CD8-positive, alpha-beta memory T cell (primary cell): ENCODE measurements around the gene GET4. TPM values are rescaled to one million over a fixed set of nuclear protein-coding genes. Genes with fewer than 3 reads are reported as not detected.
"Not testable (repeated sequence)": the region's sequence is repeated elsewhere in the genome, so short reads cannot be mapped to it uniquely, and the experiment has no call there.

Experiments used
- CTCF ChIA-PET: fragments of 350-600 bp; sonication (Branson Sonifier 250); formaldehyde crosslinking; loops from one replicate; lab custom pipeline; 2021; ENCODE audit warnings: antibody characterized with exemption; lab: Charles Lee
- POLR2A ChIA-PET: fragments of 350-600 bp; sonication (Branson Sonifier 250); formaldehyde crosslinking; loops from one replicate; lab custom pipeline; 2021; ENCODE audit warnings: antibody characterized with exemption; lab: Charles Lee
- DNase-seq, 5 donors: peaks; one replicate each; pipeline versions ENCODE4 v3.0.0 to v3.0.0-alpha.2; 2020 to 2022; ENCODE audit warnings: mixed read lengths in 1 of 5
- H3K27ac ChIP-seq: one replicate; pipeline ENCODE4 v1.7.0; 2013; ENCODE audit warnings: low read depth, mild to moderate bottlenecking, low read length, moderate library complexity
- H3K27me3 ChIP-seq: 2 replicates; pipeline ENCODE4 v1.7.0; 2013; ENCODE audit warnings: low read length, mild to moderate bottlenecking; ENCODE audit not compliant: insufficient read depth, poor library complexity, severe bottlenecking
- H3K36me3 ChIP-seq: 2 replicates; pipeline ENCODE4 v1.7.0; 2013; ENCODE audit warnings: mild to moderate bottlenecking, low read length, moderate library complexity; ENCODE audit not compliant: insufficient read depth
- H3K4me1 ChIP-seq: 2 replicates; pipeline ENCODE4 v1.7.0; 2013; ENCODE audit warnings: mild to moderate bottlenecking, low read length, moderate library complexity; ENCODE audit not compliant: insufficient read depth
- H3K4me3 ChIP-seq: 2 replicates; pipeline ENCODE4 v1.7.0; 2013; ENCODE audit warnings: mild to moderate bottlenecking, low read length
- H3K9me3 ChIP-seq: 2 replicates; pipeline ENCODE4 v1.7.0; 2013; ENCODE audit warnings: mild to moderate bottlenecking, low read length
- H3K27ac Mint-ChIP-seq, 8 donors: one replicate each; pipeline ENCODE4 v1.8.0; 2020 to 2021; ENCODE audit warnings: mixed read lengths in 8 of 8, mild to moderate bottlenecking in 6 of 8, inconsistent platforms in 3 of 8, moderate library complexity in 3 of 8
- H3K27me3 Mint-ChIP-seq, 2 donors: one replicate each; pipeline ENCODE4 v1.8.0; 2020 to 2021; ENCODE audit warnings: mixed read lengths in 2 of 2, mild to moderate bottlenecking in 1 of 2, moderate library complexity in 1 of 2
- H3K36me3 Mint-ChIP-seq, 3 donors: one replicate each; pipeline ENCODE4 v1.8.0; 2020 to 2021; ENCODE audit warnings: mixed read lengths in 3 of 3, inconsistent platforms in 1 of 3, mild to moderate bottlenecking in 1 of 3
- H3K4me1 Mint-ChIP-seq, 3 donors: one replicate each; pipeline ENCODE4 v1.8.0; 2020 to 2021; ENCODE audit warnings: mixed read lengths in 3 of 3, inconsistent platforms in 1 of 3, mild to moderate bottlenecking in 1 of 3
- H3K4me3 Mint-ChIP-seq, 7 donors: one replicate each; pipeline ENCODE4 v1.8.0; 2020 to 2021; ENCODE audit warnings: mixed read lengths in 7 of 7, mild to moderate bottlenecking in 6 of 7, moderate library complexity in 4 of 7, inconsistent platforms in 2 of 7
- H3K9me3 Mint-ChIP-seq, 5 donors: one replicate each; pipeline ENCODE4 v1.8.0; 2020 to 2022; ENCODE audit warnings: mixed read lengths in 5 of 5, mild to moderate bottlenecking in 3 of 5, moderate library complexity in 2 of 5, inconsistent platforms in 1 of 5
- polyA plus RNA-seq: library from polyadenylated mRNA; unstranded; fragments of 300-500 nt; fragmentation: Illumina TruSeq; gene quantifications from one replicate; pipeline ENCODE4 v1.2.3, GENCODE V29; 2021
- total RNA-seq, 2 experiments: library from RNA; stranded (reverse); gene quantifications; one replicate each; pipeline ENCODE4 v1.2.3, GENCODE V29; 2021

GET4 gene
- total and polyA plus RNA-seq, 3 experiments from 2014 or later, result 33.6 to 44.9 (median 39.9) TPM

DNA sequence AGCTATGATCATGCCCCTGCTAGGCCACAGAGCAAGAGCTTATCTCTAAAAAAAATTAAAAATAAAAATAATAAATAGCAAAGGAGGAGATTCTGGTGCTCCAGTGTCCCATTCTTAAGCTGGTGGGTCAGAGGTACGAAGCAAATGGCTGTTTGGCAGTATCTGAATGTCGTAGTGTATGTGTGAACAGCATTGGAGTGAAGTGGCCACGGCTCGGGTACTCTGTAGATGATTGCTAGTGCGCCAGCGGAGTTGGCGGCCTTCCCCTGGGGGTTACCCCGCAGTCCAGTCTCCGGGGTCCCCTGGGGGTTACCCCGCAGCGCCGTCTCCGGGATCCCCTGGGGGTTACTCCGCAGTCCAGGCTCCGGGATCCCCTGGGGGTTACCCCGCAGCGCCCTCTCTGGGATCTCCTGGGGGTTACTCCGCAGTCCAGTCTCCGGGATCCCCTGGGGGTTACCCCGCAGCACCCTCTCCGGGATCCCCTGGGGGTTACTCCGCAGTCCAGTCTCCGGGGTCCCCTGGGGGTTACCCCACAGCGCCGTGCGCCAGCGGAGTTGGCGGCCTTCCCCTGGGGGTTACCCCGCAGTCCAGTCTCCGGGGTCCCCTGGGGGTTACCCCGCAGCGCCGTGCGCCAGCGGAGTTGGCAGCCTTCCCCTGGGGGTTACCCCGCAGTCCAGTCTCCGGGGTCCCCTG is 29.2 kb upstream of the GET4 start:
- H3K4me3 ChIP-seq, H3K27me3 Mint-ChIP-seq, H3K4me1 ChIP-seq, DNase-seq, H3K27me3 ChIP-seq, H3K4me3 Mint-ChIP-seq, H3K27ac Mint-ChIP-seq, H3K27ac ChIP-seq, H3K9me3 ChIP-seq, H3K9me3 Mint-ChIP-seq, H3K4me1 Mint-ChIP-seq: not testable (repeated sequence)
- peaks cover 10 to 74% (median 21%) of the 10 kb centered on the region in 3 donors for H3K36me3 Mint-ChIP-seq
- peaks cover 28% of the 10 kb centered on the region for H3K36me3 ChIP-seq
- ChIA-PET CTCF (interaction anchor here (1.4 kb wide), 1 partner anchor 13 kb away, joined by 3 read pairs; no protein-coding TSS in a partner anchor), POLR2A (interaction anchor here (0.6 kb wide), 1 partner anchor 321 kb away, joined by 4 read pairs; no protein-coding TSS in a partner anchor)

DNA sequence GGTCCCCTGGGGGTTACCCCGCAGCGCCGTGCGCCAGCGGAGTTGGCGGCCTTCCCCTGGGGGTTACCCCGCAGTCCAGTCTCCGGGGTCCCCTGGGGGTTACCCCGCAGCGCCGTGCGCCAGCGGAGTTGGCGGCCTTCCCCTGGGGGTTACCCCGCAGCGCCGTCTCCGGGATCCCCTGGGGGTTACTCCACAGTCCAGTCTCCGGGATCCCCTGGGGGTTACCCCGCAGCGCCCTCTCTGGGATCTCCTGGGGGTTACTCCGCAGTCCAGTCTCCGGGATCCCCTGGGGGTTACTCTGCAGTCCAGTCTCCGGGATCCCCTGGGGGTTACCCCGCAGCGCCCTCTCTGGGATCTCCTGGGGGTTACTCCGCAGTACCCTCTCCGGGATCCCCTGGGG is 28.6 kb upstream of the GET4 start:
- POLR2A ChIA-PET, H3K4me3 Mint-ChIP-seq, H3K4me1 ChIP-seq, H3K27ac ChIP-seq, H3K9me3 ChIP-seq, H3K4me1 Mint-ChIP-seq, H3K4me3 ChIP-seq, CTCF ChIA-PET, H3K27ac Mint-ChIP-seq, DNase-seq, H3K27me3 Mint-ChIP-seq, H3K27me3 ChIP-seq, H3K9me3 Mint-ChIP-seq: not testable (repeated sequence)
- H3K36me3 ChIP-seq, result peaks cover 28% of the 10 kb centered on the region
- peaks cover 6 to 74% (median 22%) of the 10 kb centered on the region in 3 donors for H3K36me3 Mint-ChIP-seq

DNA sequence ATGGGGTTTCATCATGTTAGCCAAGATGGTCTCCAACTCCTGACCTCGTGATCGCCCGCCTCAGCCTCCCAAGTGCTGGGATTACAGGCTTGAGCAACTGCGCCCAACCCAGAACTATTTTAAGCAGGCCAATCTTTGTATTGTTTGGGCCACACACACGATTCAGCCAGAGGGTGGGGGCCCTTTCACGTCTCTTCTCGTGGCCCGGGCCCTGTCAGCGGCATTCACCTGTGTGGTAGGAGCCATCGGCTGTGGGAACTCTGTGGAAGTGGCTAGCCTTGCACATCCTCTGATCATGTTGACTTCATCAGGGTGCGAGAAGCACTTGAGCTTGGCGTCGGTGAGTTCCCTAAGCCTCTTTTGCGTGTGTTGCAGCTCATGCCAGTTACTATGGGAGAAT is 27.2 kb upstream of the GET4 start:
- CTCF ChIA-PET, result no interaction called here

DNA sequence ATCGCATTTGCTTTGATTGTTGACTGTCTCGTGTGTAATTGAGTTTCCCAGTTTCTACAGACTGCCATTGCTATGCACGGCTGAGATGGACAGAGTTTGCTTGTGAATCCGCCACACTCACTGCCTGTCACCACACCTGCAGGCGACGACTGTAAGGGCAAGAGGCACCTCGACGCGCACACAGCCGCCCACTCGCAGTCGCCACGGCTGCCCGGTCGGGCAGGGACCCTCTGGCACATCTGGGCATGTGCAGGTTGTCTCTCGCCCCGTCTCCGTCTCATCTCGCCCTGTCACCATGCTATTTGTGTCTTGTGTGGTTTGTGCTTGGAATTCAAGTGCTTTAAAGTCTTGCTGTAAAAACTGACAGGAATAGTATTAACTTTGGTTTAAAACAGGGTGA is 26.6 kb upstream of the GET4 start:
- POLR2A ChIA-PET, result no interaction called here

More for the DNA sequence above, 27.2 kb upstream of the GET4 start:
- no peak overlapping the region for H3K27ac Mint-ChIP-seq
- Histone ChIP-seq H3K36me3 (peaks cover 28% of the 10 kb centered on the region), H3K9me3 (no peaks in the 10 kb centered on the region), H3K27me3 (no peaks in the 10 kb centered on the region), H3K4me1 (no peaks in the 10 kb centered on the region), H3K27ac (no peak overlapping the region), H3K4me3 (no peak overlapping the region)
- POLR2A ChIA-PET, result no interaction called here
- H3K4me1 Mint-ChIP-seq, result no peaks in the 10 kb centered on the region
- no peak overlapping the region for H3K4me3 Mint-ChIP-seq
- H3K9me3 Mint-ChIP-seq, result no peaks in the 10 kb centered on the region
- H3K27me3 Mint-ChIP-seq, result no peaks in the 10 kb centered on the region
- DNase-seq, result no peak
- peaks cover 9 to 74% (median 16%) of the 10 kb centered on the region in 3 donors for H3K36me3 Mint-ChIP-seq

DNA sequence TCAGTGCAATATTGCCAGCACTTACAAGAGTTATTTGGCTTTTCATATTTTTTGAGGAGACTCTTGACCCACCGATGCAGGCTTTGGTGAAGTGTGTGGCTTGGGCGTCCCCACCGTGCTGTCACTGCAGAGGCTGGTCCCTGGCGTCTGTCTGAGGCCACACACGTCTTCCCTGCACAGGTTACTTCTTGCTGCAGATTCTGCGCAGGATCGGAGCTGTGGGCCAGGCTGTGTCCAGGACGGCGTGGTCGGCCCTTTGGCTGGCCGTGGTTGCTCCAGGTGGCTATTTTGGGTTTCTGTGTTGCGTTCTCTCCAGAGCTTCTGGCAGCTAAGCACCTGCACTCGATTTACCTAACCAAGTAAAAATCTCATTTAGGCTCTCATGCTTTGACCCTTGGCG is 25.1 kb upstream of the GET4 start:
- H3K9me3 ChIP-seq, result no peaks in the 10 kb centered on the region
- DNase-seq, result no peak
- no peak overlapping the region for H3K4me3 Mint-ChIP-seq
- no peaks in the 10 kb centered on the region for H3K27me3 Mint-ChIP-seq
- H3K27me3 ChIP-seq, result no peaks in the 10 kb centered on the region
- H3K4me3 ChIP-seq, result no peak overlapping the region
- H3K27ac ChIP-seq, result no peak overlapping the region
- POLR2A ChIA-PET, result no interaction called here
- peaks cover 3 to 74% (median 15%) of the 10 kb centered on the region in 3 donors for H3K36me3 Mint-ChIP-seq
- H3K4me1 Mint-ChIP-seq, result no peaks in the 10 kb centered on the region
- H3K9me3 Mint-ChIP-seq, result no peaks in the 10 kb centered on the region
- peaks cover 21% of the 10 kb centered on the region for H3K36me3 ChIP-seq
- H3K4me1 ChIP-seq, result no peaks in the 10 kb centered on the region
- CTCF ChIA-PET, result interaction anchor here (1.3 kb wide), 1 partner anchor 24 kb away, joined by 3 read pairs; no protein-coding TSS in a partner anchor
- H3K27ac Mint-ChIP-seq, result no peak overlapping the region

More for the DNA sequence above, 26.6 kb upstream of the GET4 start:
- H3K36me3 ChIP-seq, result peaks cover 24% of the 10 kb centered on the region
- H3K4me1 ChIP-seq, result no peaks in the 10 kb centered on the region
- no peaks in the 10 kb centered on the region for H3K27me3 ChIP-seq
- no peaks in the 10 kb centered on the region for H3K9me3 ChIP-seq
- CTCF ChIA-PET, result no interaction called here
- H3K27me3 Mint-ChIP-seq, result no peaks in the 10 kb centered on the region
- no peak for DNase-seq
- H3K4me1 Mint-ChIP-seq, result no peaks in the 10 kb centered on the region
- H3K27ac Mint-ChIP-seq, result no peak overlapping the region
- H3K9me3 Mint-ChIP-seq, result no peaks in the 10 kb centered on the region
- no peak overlapping the region for H3K4me3 ChIP-seq
- no peak overlapping the region for H3K4me3 Mint-ChIP-seq
- no peak overlapping the region for H3K27ac ChIP-seq
- H3K36me3 Mint-ChIP-seq, result peaks cover 9 to 75% (median 16%) of the 10 kb centered on the region in 3 donors

DNA sequence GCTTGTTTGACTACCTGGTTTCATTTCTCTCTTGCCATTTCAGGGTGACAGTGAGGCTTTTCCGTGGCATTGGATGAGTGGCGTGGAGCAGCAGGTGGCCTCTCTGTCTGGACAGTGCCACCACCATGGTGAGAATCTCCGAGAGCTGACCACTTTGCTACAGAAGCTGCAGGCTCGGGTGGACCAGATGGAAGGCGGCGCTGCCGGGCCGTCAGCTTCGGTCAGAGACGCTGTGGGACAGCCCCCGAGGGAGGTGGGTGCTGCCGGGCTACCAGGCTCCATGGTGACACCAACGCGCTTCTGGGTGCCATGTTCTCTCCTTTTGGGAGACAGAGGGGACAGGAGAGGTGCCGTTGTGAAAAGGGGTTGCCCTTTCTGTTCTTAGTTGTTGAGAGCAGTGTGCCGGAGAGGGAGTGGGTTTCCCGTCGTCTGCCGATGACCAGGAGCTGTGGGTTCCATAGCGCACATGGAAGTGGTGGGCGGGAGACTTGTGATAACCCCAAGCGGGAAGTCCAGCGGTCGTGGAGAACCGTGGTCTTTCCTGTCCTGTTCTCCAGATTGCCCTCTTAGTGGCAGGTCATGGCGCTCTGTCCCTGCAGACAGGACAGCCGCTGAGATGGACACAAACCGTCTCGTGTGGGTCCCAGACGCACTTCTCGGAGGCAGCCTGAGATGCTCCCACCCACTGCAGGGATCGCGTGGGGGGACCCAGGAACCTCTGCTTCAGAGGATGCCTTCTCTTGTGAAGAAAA is 22.8 kb upstream of the GET4 start:
- no peaks in the 10 kb centered on the region for H3K27me3 Mint-ChIP-seq
- no peaks in the 10 kb centered on the region for H3K4me1 Mint-ChIP-seq
- H3K4me1 ChIP-seq, result no peaks in the 10 kb centered on the region
- H3K27ac Mint-ChIP-seq, result no peak overlapping the region
- H3K4me3 Mint-ChIP-seq, result no peak overlapping the region
- POLR2A ChIA-PET, result no interaction called here
- H3K4me3 ChIP-seq, result no peak overlapping the region
- H3K36me3 ChIP-seq, result peaks cover 25% of the 10 kb centered on the region
- H3K27ac ChIP-seq, result no peak overlapping the region
- H3K36me3 Mint-ChIP-seq, result peaks cover 6 to 87% (median 16%) of the 10 kb centered on the region in 3 donors
- no peaks in the 10 kb centered on the region for H3K27me3 ChIP-seq
- H3K9me3 ChIP-seq, result no peaks in the 10 kb centered on the region
- DNase-seq, result no peak
- CTCF ChIA-PET, result interaction anchor here (0.9 kb wide), 1 partner anchor 532 kb away, joined by 3 read pairs; no protein-coding TSS in a partner anchor
- no peaks in the 10 kb centered on the region for H3K9me3 Mint-ChIP-seq

DNA sequence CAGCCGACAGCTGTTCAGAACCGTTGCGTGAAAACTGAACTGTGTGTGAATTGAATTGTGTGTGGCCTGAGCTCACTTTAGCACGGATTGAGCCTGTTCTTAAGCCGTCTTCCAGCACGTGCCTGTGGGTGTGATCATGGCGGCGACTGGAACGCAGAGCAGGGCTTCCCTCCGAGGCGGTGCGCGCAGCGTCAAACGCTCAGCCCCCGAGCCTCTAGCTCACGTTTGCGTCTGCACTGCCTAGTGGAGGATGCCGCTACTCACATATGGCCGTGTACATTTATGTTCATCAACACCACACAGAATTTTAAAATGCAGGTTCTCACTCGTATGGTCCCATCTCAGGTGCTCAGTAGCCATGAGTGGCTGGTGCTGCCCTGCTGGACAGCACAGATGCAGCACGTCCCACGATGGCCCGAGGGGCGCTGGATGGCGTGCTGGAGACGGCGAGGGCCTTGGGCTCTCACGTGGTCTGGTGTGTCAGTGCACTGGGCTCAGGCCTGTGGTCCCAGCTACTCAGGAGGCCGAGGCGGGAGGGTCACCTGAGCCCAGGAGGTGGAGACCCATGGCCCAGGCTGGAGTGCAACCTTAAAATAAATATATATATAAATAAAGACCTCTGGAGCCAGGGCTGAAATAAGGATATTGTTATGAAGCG is 22.1 kb upstream of the GET4 start:
- peaks cover 26% of the 10 kb centered on the region for H3K36me3 ChIP-seq
- no peaks in the 10 kb centered on the region for H3K27me3 Mint-ChIP-seq

More for the DNA sequence above, 22.1 kb upstream of the GET4 start:
- H3K4me3 Mint-ChIP-seq, result no peak overlapping the region
- ChIA-PET POLR2A (no interaction called here), CTCF (interaction anchor here (0.9 kb wide), 1 partner anchor 532 kb away, joined by 3 read pairs; no protein-coding TSS in a partner anchor)
- no peaks in the 10 kb centered on the region for H3K9me3 Mint-ChIP-seq
- H3K27me3 ChIP-seq, result no peaks in the 10 kb centered on the region
- H3K27ac Mint-ChIP-seq, result no peak overlapping the region
- H3K4me1 Mint-ChIP-seq, result no peaks in the 10 kb centered on the region
- H3K4me1 ChIP-seq, result no peaks in the 10 kb centered on the region
- H3K27ac ChIP-seq, result no peak overlapping the region
- peaks cover 8 to 86% (median 17%) of the 10 kb centered on the region in 3 donors for H3K36me3 Mint-ChIP-seq
- no peak overlapping the region for H3K4me3 ChIP-seq
- DNase-seq, result no peak
- no peaks in the 10 kb centered on the region for H3K9me3 ChIP-seq
